Psoas muscle (tissue), 8 donors: ENCODE data around the gene TENT4A. TPM values are rescaled to one million over a fixed set of nuclear protein-coding genes. Genes with fewer than 3 reads are reported as not detected.

Experiments
- ATAC-seq, 4 donors: fragments of 200-7000 bp; cut with Tn5 transposase; one replicate each; pipeline ENCODE4 v1.9.1; 2020; ENCODE audit warnings: moderate library complexity in 3 of 4, mild to moderate bottlenecking in 2 of 4
- DNase-seq, 2 donors: peaks; one replicate each; pipeline ENCODE4 v3.0.0-alpha.2; 2020
- H3K27ac ChIP-seq: fragments of 200-600 bp; one replicate; pipeline ENCODE4 v1.8.0; 2022
- H3K27me3 ChIP-seq, 3 donors: fragments of 200-600 bp in 1 of 3; one replicate each; pipeline versions ENCODE4 v1.6.1 to v1.8.0; 2013 to 2022; ENCODE audit warnings: low read length in 2 of 3, mild to moderate bottlenecking in 2 of 3, moderate library complexity in 1 of 3; ENCODE audit not compliant: insufficient read depth in 3 of 3
- H3K36me3 ChIP-seq, 2 donors: fragments of 200-600 bp in 1 of 2; one replicate each; pipeline versions ENCODE4 v1.6.1 to v1.8.0; 2013 to 2022; ENCODE audit warnings: low read depth in 1 of 2, mild to moderate bottlenecking in 1 of 2, moderate library complexity in 1 of 2; ENCODE audit not compliant: insufficient read depth in 1 of 2
- H3K4me1 ChIP-seq: fragments of 200-600 bp; one replicate; pipeline ENCODE4 v1.8.0; 2022
- H3K4me3 ChIP-seq: fragments of 200-600 bp; one replicate; pipeline ENCODE4 v1.8.0; 2022; ENCODE audit warnings: mild to moderate bottlenecking
- H3K9me3 ChIP-seq: fragments of 200-600 bp; one replicate; pipeline ENCODE4 v1.8.0; 2022
- WGBS, 3 donors: extraction: QIAGEN DNeasy Blood & Tissue Kit; methylation state at CpG; one replicate each; pipeline versions ENCODE4 v1.1.6 to v1.1.7; 2013; 5-methylcytosine and 5-hydroxymethylcytosine counted together
- intact Hi-C, 2 donors: fragments of 100-400 bp; cut with DNase I; formaldehyde crosslinking; loops; one replicate each; pipeline versions ENCODE4 v1.11.0 to v1.14.2; 2022
- polyA plus RNA-seq, 3 donors: library from polyadenylated mRNA; stranded (reverse); fragments of 200-250 nt; gene quantifications; one replicate each; pipeline ENCODE4 v1.2.3, GENCODE V29; 2013
- total RNA-seq, 4 donors: library from RNA; stranded (reverse); fragmentation: NEBNext Ultra II Directional in 2 of 4; extraction: Animal tissue kit (Norgen Biotek cat#: 25700) in 2 of 4; gene quantifications; one replicate each; pipeline versions ENCODE4 v1.2.1 to v1.2.4, GENCODE V29; 2021 to 2023
- TF ChIP-seq, protein P1 (sequence below): fragments of 200-600 bp; IDR thresholded peaks from one replicate; pipeline ENCODE4 v1.8.0; 2022; ENCODE audit warnings: antibody characterized with exemption
- donor health status: healthy with polysubstance abuse.
- donor health status: DM: no; HTN: no; CAD: no; lungs with moderate emphysema.
- donor health status: Bipolar disorder and iron deficiency.
- donor health status: healthy.
- donor health status: DM: yes; HTN: yes; CAD: no.
- donor health status: DM: no; HTN: no; CAD: no.
- donor health status: DM: no; HTN: no; CAD: no.
- donor health status: DM: yes; HTN: yes; CAD: no.

TENT4A gene
- total and polyA plus RNA-seq, 7 donors, result 5.0 to 19.2 (median 12.7) TPM

DNA sequence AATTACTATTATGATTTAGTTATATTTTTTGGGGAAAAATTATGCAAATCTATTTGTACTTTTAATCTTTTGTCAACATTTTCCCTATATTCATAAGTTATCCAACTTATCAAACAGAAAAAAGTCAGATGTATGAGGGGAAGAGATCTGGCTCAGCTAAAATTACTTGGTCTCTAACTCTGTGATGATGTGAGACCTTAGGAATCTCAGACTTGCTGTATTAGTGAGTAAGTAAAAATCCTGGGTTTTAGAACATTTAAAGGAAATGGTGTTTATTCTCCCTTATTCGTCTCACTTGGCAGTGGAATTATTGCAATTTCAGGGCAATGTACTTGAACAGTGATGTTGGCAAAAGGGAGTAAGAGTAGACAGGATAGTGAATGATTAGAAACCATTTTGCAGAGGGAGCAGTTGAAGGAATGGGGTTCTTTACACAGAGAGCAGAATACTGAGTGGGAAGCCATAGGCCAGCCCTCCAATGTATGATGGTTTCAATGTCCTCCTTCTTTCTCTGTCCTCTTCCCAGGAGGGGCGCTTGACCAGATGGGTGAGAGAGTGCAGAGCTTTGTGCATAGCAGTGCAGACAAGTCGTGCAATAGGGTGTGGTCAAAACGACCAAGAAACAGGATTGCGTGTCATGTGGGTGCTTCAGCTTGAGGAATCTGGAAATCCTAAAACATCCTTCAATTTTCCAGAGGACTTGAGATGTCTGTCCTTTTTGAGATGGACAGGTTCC, 91.7 kb downstream of the TENT4A start:
- DNase-seq (no peak), ATAC-seq (no peak)
- no peak overlapping the region for H3K27ac ChIP-seq
- H3K4me3 ChIP-seq, result no peak overlapping the region
- no peaks in the 10 kb centered on the region for H3K4me1 ChIP-seq
- TF ChIP-seq, protein P1, sequence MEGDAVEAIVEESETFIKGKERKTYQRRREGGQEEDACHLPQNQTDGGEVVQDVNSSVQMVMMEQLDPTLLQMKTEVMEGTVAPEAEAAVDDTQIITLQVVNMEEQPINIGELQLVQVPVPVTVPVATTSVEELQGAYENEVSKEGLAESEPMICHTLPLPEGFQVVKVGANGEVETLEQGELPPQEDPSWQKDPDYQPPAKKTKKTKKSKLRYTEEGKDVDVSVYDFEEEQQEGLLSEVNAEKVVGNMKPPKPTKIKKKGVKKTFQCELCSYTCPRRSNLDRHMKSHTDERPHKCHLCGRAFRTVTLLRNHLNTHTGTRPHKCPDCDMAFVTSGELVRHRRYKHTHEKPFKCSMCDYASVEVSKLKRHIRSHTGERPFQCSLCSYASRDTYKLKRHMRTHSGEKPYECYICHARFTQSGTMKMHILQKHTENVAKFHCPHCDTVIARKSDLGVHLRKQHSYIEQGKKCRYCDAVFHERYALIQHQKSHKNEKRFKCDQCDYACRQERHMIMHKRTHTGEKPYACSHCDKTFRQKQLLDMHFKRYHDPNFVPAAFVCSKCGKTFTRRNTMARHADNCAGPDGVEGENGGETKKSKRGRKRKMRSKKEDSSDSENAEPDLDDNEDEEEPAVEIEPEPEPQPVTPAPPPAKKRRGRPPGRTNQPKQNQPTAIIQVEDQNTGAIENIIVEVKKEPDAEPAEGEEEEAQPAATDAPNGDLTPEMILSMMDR, result no peak
- intact Hi-C loops, result no loop called here
- 41 to 51% (median 47%) methylated on average over 4 to 5 of the region's 5 CpGs for WGBS, 3 donors
- peaks cover 3% of the 10 kb centered on the region for H3K9me3 ChIP-seq
- H3K27me3 ChIP-seq, result no peaks in the 10 kb centered on the region
- no peaks in the 10 kb centered on the region for H3K36me3 ChIP-seq

DNA sequence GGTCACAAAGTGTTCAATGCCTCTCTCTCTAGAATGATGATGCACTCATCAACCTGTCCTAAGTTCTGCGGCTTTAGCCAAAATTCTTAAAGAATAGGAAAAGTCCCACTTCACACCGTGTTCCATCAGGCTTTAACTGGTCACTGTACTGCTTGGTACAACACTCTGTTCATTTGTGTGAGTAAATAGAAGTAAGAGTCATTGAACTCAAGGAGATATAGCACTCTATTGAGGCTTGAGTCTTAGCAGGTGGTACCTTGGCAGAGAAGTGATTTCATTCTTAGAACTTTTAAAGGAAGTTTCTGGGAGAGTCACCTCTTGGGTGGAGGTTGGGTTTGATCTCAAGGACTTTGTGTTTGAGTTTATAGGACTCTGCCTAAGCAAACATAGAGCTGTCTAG, 92.6 kb downstream of the TENT4A start:
- no peak for ATAC-seq
- 93 to 98% (median 93%) methylated on average over 2 of the region's 2 CpGs for WGBS, 3 donors
- intact Hi-C loops, result no loop called here
- Histone ChIP-seq H3K27ac (no peak overlapping the region), H3K27me3 (no peaks in the 10 kb centered on the region), H3K36me3 (no peaks in the 10 kb centered on the region), H3K9me3 (peaks cover 3% of the 10 kb centered on the region), H3K4me3 (no peak overlapping the region), H3K4me1 (no peaks in the 10 kb centered on the region)
- TF ChIP-seq, protein P1, result no peak
- no peak for DNase-seq

Other genes with a start within 250 kb of the TENT4A start
- gene NSUN2, start 80.4 kb upstream of the TENT4A start, total RNA-seq, result 10 to 100 TPM; 30.6 to 53.9 (median 50.6) TPM
- gene NSUN2, start 80.4 kb upstream of the TENT4A start, polyA plus RNA-seq, result 10 to 100 TPM; 36.4 to 80.9 (median 56.2) TPM
- 1 to 10 TPM; 1.1 to 2.4 (median 1.5) TPM for gene SRD5A1, start 80.0 kb upstream of the TENT4A start, total RNA-seq
- gene SRD5A1, start 80.0 kb upstream of the TENT4A start, polyA plus RNA-seq, result 1 to 10 TPM; 1.4 to 2.4 (median 2.1) TPM